Measurements from ENCODE around the gene DTWD2. TPM values are rescaled to one million over a fixed set of nuclear protein-coding genes. Genes with fewer than 3 reads are reported as not detected.

The DTWD2 gene
- total RNA-seq, 4 donors from 2014 or later = 6.2 to 14.2 (median 10.9) TPM

DNA sequence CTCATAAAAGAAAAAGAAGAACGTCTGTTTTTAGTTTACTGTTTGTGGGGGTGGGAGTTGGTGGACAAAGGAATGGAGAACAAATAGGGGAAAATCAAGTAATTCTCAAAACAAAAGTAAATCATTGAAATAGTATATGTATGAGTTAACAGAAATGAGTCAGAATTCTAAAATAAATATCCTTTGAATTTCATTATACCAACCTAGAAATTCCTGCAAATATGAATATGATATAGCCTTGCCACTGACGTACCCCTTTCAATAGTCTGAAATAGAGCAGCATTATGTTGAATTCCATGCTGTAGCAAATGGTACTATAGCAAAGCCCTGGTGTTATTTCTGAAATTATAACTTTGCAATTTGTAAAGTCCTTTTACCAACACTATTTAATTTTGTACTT lies 29.6 kb upstream of the DTWD2 start:
- TF ChIP-seq, protein P1, sequence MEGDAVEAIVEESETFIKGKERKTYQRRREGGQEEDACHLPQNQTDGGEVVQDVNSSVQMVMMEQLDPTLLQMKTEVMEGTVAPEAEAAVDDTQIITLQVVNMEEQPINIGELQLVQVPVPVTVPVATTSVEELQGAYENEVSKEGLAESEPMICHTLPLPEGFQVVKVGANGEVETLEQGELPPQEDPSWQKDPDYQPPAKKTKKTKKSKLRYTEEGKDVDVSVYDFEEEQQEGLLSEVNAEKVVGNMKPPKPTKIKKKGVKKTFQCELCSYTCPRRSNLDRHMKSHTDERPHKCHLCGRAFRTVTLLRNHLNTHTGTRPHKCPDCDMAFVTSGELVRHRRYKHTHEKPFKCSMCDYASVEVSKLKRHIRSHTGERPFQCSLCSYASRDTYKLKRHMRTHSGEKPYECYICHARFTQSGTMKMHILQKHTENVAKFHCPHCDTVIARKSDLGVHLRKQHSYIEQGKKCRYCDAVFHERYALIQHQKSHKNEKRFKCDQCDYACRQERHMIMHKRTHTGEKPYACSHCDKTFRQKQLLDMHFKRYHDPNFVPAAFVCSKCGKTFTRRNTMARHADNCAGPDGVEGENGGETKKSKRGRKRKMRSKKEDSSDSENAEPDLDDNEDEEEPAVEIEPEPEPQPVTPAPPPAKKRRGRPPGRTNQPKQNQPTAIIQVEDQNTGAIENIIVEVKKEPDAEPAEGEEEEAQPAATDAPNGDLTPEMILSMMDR (IDR thresholded peaks at IDR 0.05; ENCODE audit: low read depth) = no peak

DNA sequence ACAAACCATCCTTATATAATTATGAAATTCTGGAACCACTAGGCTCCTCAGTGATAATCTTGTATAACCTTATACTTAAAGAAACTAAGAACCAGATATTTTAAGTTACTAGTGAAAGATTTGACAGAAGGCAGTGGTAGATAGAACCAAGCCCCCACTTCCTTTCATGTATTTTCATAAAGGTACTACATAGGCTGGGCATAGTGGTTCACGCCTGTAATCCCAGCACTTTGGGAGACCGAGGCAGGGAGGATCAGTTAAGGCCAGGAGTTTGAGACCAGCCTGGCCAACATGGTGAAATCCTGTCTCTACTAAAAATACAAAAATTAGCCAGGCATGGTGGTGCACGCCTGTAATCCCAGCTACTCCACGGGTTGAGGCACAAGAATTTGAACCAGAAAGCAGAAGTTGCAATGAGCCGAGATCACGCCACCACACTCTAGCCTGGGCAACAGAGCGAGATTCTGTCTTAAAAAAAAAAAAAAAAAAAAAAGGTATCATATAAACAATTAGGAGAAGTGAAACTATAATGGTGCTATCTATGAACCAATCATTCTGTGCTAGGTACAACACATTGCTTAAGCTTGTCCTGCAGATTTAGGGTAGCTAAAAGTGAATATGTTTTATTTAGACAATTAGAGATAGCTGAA lies 27.9 kb upstream of the DTWD2 start:
- TF ChIP-seq, protein P1 (IDR thresholded peaks at IDR 0.05; ENCODE audit: low read depth) = no peak

DNA sequence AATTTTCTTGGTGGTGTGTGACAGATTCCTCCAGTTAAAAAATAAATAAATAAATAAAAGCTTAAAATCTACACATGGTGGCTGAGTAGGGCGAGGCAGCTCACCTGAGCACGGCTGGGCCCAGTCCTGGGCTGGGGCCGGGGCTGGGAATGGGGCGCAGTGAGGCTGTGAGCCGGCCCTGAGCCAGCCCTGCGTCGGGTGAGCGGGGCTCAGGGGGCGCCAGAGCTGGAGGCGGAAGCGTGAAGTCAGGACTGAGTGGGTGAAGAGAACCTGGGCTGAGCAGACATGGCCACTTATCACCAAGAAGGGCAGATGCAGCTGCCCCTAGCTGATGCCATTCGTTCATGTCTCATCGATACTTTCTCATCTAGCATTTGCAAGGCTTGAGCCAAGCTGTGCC lies 22.8 kb upstream of the DTWD2 start:
- TF ChIP-seq, protein P1 (IDR thresholded peaks at IDR 0.05; ENCODE audit: low read depth) = no peak

DNA sequence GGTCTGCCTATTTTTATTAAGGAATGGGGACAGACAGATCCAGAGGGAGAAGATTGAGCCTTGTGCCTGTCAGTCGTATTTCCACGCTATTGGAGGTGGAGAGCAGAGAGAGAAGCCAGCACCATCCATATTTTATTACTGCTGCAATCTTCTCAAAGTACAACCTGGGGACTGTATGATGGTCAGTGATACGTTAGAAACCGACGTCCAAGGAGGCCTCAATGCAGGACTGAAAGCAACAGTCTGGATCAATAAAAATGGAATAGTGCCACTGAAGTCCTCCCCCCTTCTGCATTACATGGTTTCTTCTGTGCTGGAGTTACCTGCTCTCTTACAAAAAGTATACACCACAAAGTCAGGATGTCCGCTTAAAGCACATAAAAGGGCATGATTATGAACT lies 21.9 kb upstream of the DTWD2 start:
- TF ChIP-seq, protein P1 (IDR thresholded peaks at IDR 0.05; ENCODE audit: low read depth) = no peak

DNA sequence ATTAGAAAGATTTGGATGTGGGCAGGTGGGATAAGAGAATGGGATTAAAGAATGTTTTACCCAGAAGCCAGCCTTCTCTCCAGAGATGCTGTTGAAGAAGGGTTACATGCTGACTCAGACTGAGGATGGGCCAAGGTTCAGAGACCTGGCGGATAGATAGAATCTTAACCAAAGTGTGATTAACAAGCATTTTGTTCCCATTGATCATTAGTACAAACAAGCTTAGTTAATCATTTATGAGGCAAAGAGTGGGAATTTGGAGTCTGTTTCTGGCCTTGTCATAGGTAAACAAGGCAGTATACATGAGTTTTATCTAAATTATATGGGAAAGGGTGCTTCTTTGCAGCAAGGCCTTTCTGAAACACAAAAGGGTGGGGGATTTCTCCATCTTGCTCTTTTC lies 20.8 kb upstream of the DTWD2 start:
- TF ChIP-seq, protein P1 (IDR thresholded peaks at IDR 0.05; ENCODE audit: low read depth) = no peak

DNA sequence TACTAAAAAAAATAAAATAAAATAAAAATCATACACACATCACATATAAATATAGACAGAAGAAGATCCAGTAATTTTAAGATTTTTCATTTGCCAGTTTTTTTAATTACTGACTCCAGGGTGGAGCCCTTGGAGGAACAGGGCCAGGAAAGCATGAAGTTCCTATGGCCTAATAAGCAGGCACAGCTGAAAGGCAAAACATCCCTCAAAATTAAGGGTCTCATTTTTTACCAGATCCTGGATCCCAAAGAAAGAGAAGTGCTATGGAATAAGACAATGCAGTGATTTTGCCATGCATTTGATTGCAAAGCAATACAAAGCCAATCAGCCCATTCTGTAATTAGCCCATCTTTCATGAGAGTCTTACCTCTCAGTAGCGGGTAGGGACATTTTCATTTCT lies 11.3 kb upstream of the DTWD2 start:
- TF ChIP-seq, protein P1 (IDR thresholded peaks at IDR 0.05; ENCODE audit: low read depth) = no peak

DNA sequence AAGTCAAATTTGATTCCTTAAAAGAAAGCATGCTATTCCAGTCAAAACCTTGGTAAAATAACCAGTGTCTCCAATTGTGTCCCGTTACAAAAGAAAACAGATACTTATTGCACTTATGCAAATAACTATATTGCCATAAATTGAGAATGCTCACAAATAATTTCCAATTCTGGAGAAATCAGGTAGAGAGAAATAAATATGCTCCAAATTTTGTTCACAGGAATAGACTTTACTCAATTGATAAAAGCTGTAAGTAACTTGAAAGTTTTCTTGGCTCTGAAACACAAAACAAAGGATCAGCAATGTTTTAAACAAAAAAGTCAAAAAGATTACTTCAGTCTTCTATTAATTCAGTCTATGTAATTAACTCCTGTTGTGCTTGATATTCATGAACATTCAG lies 7.8 kb upstream of the DTWD2 start:
- TF ChIP-seq, protein P1 (IDR thresholded peaks at IDR 0.05; ENCODE audit: low read depth) = no peak
